ENCODE measurements around the gene ANO6. TPM values are rescaled to one million over a fixed set of nuclear protein-coding genes. Genes with fewer than 3 reads are reported as not detected.
A peak's percentile ranks its signal among the peaks of the same experiment; 100 is the strongest.

The ANO6 gene
- total and polyA plus RNA-seq, 8 donors: 4.0 to 34.0 (median 17.7) TPM

GRCh38 chr12:45362291-45362690, 146.4 kb downstream of the ANO6 start:
- intact Hi-C loops (cut with DNase I): no loop called here
- ATAC-seq (no peak), FAIRE-seq (peak; percentile 65), DNase-seq (no peak)
- TF ChIP-seq, protein P1, sequence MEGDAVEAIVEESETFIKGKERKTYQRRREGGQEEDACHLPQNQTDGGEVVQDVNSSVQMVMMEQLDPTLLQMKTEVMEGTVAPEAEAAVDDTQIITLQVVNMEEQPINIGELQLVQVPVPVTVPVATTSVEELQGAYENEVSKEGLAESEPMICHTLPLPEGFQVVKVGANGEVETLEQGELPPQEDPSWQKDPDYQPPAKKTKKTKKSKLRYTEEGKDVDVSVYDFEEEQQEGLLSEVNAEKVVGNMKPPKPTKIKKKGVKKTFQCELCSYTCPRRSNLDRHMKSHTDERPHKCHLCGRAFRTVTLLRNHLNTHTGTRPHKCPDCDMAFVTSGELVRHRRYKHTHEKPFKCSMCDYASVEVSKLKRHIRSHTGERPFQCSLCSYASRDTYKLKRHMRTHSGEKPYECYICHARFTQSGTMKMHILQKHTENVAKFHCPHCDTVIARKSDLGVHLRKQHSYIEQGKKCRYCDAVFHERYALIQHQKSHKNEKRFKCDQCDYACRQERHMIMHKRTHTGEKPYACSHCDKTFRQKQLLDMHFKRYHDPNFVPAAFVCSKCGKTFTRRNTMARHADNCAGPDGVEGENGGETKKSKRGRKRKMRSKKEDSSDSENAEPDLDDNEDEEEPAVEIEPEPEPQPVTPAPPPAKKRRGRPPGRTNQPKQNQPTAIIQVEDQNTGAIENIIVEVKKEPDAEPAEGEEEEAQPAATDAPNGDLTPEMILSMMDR (IDR thresholded peaks at IDR 0.05): no peak
- H3K27ac ChIP-seq: no peak overlapping the region
- no peaks in the 10 kb centered on the region for H3K36me3 ChIP-seq
- H3K4me1 ChIP-seq: peaks cover 0 to 11% (median 6%) of the 10 kb centered on the region in 3 donors
- H3K9me3 ChIP-seq: peaks cover 0 to 4% (median 0%) of the 10 kb centered on the region in 4 donors
- H3K27me3 ChIP-seq: no peaks in the 10 kb centered on the region
- H3K4me3 ChIP-seq: no peak overlapping the region

DNA sequence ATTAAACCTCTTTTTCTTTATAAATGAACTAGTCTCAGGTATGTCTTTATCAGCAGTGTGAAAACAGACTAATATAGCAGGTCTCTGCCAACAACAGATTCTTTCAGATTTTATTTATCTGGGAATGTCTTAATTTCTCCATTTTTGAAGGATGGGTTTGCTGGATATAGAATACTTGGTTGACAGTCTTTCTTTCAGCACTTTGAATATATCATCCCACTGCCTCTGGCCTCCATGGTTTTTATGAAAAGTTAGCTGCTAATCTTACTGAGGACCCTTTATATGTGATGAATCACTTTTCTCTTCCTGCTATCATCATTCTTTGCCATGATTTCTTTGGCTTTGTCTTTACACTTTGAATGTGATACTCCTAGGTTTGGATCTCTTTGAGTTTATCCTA, 148.0 kb downstream of the ANO6 start:
- Histone ChIP-seq H3K27ac (no peak overlapping the region), H3K4me1 (no peaks in the 10 kb centered on the region), H3K27me3 (no peaks in the 10 kb centered on the region), H3K4me3 (no peak overlapping the region), H3K36me3 (peaks cover 0 to 6% (median 0%) of the 10 kb centered on the region in 3 donors), H3K9me3 (peaks cover 0 to 4% (median 0%) of the 10 kb centered on the region in 4 donors)
- TF ChIP-seq, protein P1 (IDR thresholded peaks at IDR 0.05): no peak
- DNase-seq (no peak), ATAC-seq (no peak), FAIRE-seq (no peak)
- intact Hi-C loops (cut with DNase I): no loop called here

DNA sequence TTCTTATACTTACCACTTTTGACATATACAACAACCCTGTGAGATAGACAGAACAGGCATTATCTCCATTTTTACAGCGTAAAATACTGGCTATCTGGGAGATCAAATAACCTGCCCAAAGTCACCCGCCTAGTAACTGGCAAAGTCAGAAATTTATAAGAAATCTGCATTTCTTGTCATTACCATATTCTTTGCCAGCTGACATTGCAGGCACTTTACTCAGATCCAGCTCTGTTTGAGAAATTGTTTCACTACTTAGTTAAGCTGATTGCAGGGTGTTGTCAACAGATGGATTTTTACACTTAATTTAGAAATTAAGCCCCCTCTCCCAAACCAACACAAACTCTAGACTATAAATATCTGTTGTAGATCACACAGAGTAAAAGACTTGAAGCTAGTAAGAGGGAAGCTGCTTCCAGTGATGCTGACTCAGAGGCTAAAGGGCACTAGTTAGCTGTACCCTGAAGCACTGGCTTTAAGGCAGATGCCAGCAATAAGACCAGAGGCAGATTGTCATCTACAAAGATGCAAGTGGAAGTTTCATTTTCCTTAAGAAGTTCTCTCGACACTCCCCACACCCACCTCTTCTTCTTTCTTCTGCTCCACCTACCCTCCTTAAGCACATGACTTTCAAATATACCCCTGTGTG, 153.1 kb downstream of the ANO6 start:
- Histone ChIP-seq H3K9me3 (no peaks in the 10 kb centered on the region), H3K27me3 (no peaks in the 10 kb centered on the region), H3K4me1 (no peaks in the 10 kb centered on the region), H3K27ac (no peak overlapping the region), H3K4me3 (no peak overlapping the region), H3K36me3 (peaks cover 0 to 7% (median 3%) of the 10 kb centered on the region in 3 donors)
- no peak for FAIRE-seq
- 93 to 94% methylated on average over 3 of the region's 3 CpGs for WGBS, 2 donors
- TF ChIP-seq, protein P1 (IDR thresholded peaks at IDR 0.05): no peak
- intact Hi-C loops (cut with DNase I): no loop called here
- no peak for DNase-seq
- ATAC-seq: no peak

- Histone ChIP-seq H3K27ac (no peak overlapping the region), H3K4me3 (no peak overlapping the region), H3K4me1 (peaks cover 0 to 2% (median 0%) of the 10 kb centered on the region in 3 donors), H3K9me3 (no peaks in the 10 kb centered on the region), H3K36me3 (peaks cover 0 to 8% (median 0%) of the 10 kb centered on the region in 3 donors), H3K27me3 (no peaks in the 10 kb centered on the region)
- TF ChIP-seq, protein P1 (IDR thresholded peaks at IDR 0.05): no peak
- ATAC-seq (no peak), FAIRE-seq (no peak), DNase-seq (no peak)
- intact Hi-C loops (cut with DNase I): no loop called here
- 91 to 97% methylated on average over 1 of the region's 1 CpG for WGBS, 2 donors
Measured at GRCh38 chr12:45377815-45378214, 161.9 kb downstream of the ANO6 start.

DNA sequence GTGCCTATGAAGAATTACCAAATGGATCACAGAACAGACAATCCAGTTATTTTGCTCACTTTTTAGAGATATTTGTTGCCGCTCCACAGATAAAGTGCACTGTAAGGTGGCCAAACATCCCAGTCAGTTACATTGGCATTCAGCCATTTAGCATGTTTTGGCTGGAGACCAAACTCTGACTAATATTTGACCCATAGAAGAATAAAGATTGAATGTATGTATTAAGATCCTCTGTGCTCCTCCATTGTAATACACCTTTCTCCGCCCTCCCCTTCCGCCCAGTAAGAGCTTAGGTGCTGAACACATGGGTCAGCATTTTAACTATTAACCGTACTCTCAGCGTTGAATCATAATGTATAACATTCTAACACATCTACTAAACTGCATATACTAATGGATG, 163.4 kb downstream of the ANO6 start:
- no peak overlapping the region for H3K4me3 ChIP-seq
- DNase-seq (no peak), ATAC-seq (no peak), FAIRE-seq (no peak)
- intact Hi-C loops (cut with DNase I): no loop called here
- H3K27ac ChIP-seq: no peak overlapping the region
- H3K4me1 ChIP-seq: peaks cover 0 to 2% (median 0%) of the 10 kb centered on the region in 3 donors
- no peaks in the 10 kb centered on the region for H3K27me3 ChIP-seq
- TF ChIP-seq, protein P1 (IDR thresholded peaks at IDR 0.05): no peak
- no peaks in the 10 kb centered on the region for H3K9me3 ChIP-seq
- H3K36me3 ChIP-seq: peaks cover 0 to 8% (median 0%) of the 10 kb centered on the region in 3 donors
- whole genome bisulfite sequencing, 2 donors: 79 to 82% methylated on average over 5 of the region's 5 CpGs
